Suppressor macrophage treated with lipopolysaccharide for 4 hours (primary cell): ENCODE results near the gene ANKAR.
"Not testable (repeated sequence)": the region's sequence is repeated elsewhere in the genome, so short reads cannot be mapped to it uniquely, and the experiment has no call there.

Experiments
- DNase-seq: peaks from one replicate; pipeline ENCODE4 v3.0.0-alpha.2; 2020

Gene ANKAR

DNA sequence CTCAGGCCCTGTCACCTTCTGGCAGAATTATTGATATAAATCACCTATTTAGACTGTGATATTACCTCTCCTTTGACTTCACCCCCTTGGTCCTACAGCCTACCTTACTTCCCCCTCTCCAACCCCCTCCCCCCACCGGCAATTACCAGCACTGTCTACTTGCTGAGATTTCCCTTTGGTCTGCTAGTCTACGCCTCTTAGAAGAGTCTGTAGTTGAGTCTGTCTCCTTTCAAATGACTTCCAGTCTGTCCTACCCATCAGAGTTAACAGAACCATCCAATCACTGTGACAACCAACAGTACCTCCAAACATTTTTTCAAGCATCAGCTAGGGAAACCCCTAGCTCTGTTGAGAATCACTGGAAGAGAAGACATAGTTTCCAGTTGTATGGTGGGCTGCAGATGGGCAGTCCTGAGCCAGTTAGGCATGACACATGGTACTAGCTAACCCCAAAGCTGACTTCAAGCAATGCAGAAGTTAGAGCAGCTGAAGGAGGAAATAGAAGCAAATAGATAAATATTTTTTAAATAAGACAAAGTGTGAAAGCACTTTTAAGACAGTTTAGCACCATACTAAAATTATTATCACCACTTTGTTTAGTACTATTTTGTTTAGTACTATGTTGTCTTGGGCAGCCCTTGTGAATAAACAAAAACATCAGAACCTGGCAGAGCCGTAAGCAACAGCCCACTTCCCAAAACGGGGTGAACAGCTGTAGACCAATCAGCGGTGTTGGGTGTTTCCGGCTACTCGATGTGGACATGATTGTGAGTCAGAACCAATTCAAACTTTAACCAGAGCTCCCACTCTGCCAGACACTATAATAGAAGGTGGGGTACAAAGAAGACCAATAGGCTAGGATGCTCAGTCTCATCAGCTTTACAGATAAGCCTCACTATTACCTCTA is 15.9 kb upstream of the ANKAR start:
- peak; percentile 45 for DNase-seq

GRCh38 chr2:189659734-189660133 is 14.7 kb upstream of the ANKAR start:
- DNase-seq, result no peak

- DNase-seq, result no peak
Observed at GRCh38 chr2:189660803-189661147, 13.7 kb upstream of the ANKAR start.

DNA sequence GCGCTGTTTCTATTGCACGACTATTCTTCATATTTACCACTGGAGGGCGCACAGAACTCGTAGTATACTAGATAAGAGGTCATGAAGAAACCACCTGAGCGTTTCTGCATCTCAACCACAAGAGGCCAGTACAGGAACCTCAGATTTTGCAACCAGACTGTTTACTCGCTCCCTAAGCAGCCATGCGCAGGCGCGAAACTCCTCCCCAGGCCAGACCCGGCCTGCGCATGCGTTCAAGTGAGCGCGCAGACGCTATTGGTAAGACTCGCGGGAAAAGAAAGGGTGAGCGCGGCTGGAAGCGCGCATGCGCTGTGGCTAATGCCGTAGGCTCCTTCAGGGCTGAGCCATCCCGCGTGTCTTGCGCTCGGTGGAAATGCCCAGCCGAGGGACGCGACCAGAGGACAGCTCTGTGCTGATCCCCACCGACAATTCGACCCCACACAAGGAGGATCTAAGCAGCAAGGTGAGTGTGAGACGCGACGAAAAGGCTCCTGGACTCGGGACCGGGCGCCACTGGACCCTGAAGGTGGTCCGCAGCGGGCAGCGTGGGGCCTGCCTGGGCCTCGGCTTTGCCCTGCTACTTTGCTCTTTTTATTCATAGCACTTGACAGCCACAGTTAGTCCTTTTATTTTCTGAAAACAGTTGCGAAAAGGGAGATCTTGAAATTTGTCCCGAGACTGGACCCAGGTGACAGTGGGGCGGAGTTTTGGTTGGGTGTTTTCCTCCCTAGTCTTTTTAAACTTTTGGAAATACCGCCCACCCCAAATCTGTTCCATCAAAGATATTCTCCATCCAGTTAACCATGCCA is 13.1 kb upstream of the ANKAR start, which contains the start of gene ASNSD1:
Gene ASNSD1 (plus strand): TSS at position 312 of the 809 bp plus-strand sequence. CDS start 4,674 bp downstream, outside the sequence.
- peak; percentile 100 for DNase-seq

GRCh38 chr2:189661957-189662321 is 12.5 kb upstream of the ANKAR start:
- DNase-seq, result no peak

DNA sequence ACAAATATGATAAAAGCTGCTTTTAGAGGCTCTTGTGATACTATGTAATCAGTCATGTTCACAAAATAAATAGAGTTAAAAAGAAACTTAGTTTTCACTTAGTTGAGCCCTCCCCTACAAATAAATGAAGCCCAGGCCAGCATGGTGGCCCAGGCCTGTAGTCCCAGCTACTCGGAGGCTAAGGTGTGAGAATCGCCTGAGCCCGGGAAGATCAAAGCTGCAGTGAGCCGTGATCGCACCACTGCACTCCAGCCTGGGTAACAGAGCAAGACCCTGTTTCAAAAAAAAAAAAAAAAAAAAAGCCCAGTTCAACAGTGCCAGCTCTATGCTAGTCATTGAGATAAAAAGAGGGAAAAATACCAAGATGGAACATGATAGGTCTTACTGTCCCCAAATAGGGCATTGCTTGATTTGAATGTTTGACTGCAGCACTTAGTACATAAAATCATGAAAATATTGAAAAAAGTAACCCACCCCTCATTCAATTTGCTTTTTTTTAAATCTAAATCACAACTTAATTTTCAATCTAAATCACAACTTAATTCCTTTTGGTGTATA is 11.7 kb upstream of the ANKAR start:
- no peak for DNase-seq

GRCh38 chr2:189663319-189663718 is 11.2 kb upstream of the ANKAR start:
- DNase-seq, result not testable (repeated sequence)

- DNase-seq, result no peak
Observed at GRCh38 chr2:189669913-189670312, 4.6 kb upstream of the ANKAR start.

GRCh38 chr2:189673661-189674373 is 653 bp upstream of the ANKAR start:
- no peak for DNase-seq

DNA sequence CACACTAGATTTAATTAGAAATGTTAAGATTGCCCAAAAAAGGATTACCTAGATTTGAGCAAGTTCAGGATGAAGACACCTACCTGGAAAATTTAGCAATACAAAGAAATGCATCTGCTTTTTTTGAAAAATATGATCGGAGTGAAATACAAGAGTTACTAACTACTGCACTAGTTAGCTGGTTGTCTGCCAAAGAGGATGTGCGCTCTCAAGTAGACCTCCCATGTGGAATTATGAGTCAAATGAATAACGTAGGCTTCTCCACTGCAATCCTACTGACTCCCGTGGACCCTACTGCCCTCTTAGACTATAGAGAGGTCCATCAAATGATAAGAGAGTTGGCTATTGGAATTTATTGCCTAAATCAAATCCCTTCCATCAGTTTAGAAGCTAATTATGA is 2.0 kb downstream of the ANKAR start:
- no peak for DNase-seq

GRCh38 chr2:189679226-189679625 is 4.8 kb downstream of the ANKAR start:
- DNase-seq, result peak; percentile 48

DNA sequence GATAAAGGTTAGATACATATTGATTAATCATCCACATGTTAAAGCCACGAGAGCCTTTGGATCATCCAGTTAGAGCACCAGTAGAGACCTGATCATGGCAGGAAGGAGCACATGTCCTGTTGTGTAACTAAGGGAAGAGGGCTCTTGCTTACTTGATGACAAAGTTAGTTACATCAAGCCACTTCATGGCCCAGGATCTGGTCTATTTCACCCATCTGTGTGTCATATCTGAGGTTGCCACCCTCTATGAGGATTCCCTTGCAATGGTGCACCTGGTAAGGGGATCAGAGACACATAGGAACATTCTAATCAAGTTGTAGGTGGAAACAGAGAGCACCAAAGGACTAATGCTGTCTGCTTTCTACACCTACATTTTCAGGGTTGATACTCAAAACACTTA is 6.7 kb downstream of the ANKAR start:
- DNase-seq, result no peak

GRCh38 chr2:189681903-189682302 is 7.4 kb downstream of the ANKAR start:
- no peak for DNase-seq

- DNase-seq, result no peak
Observed at GRCh38 chr2:189683348-189683747, 8.9 kb downstream of the ANKAR start.

DNA sequence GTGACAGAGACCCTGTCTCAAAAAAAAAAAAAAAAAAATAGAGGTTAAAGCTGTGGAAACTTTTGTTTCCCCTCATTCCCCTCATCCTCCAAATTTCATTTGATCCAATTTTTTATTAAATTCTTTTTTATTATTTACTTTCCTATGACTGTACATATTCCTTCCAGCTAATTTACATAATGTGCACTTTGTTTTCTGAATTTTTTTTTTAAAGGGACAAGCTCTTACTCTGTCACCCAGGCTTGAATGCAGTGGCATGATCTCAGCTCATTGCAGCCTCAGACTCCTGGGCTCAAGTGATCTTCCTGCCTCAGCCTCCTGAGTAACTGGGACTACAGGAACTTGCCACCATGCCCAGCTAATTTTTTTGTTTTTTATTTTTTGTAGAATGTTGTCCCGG is 10.3 kb downstream of the ANKAR start:
- no peak for DNase-seq

GRCh38 chr2:189685540-189686229 is 11.2 kb downstream of the ANKAR start:
- no peak for DNase-seq

GRCh38 chr2:189687796-189688195 is 13.3 kb downstream of the ANKAR start:
- DNase-seq, result not testable (repeated sequence)

- no peak for DNase-seq
Observed at GRCh38 chr2:189696223-189696622, 21.8 kb downstream of the ANKAR start.

DNA sequence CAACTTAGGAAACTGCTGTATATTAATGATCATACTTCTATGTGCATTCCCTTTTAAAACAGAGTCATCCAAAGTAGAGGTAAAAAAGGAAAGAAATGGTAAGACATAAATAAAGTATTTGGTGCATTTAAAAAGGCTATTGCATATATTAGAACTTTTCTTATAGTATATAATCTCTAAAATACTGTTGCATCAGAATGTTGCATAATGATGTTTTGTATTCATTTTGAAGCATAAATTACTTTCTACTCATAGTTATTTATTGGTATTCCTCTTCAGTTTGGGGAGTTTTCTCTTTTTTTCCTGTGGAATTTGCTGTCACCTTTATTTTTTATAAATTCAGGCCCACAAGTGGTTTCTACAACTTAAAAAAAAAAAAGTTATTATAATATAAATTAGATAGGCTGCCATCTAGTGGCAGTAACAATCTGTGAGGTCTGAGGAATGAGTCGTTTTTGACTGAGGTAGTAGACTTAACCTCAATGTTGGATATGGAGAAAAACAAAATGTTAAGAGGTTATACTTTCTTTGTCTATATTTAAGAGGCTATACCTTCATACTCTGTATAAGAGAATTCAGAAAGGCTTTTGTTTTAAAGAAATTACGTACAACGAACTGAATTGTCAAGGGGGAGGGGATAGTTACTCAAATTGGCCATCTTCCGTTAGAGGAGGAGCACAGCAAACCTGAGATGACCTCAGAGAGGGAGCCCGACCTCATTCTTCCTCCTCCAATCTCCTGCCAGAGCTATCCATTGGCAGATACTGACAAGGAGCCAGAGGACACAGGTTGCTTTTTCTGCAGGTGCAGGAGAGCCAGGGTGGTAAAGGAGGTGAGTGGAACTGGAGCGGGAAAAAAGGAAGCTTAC is 23.8 kb downstream of the ANKAR start:
- DNase-seq, result peak; percentile 77

GRCh38 chr2:189700681-189701080 is 26.2 kb downstream of the ANKAR start:
- no peak for DNase-seq

- no peak for DNase-seq
Observed at GRCh38 chr2:189702071-189702470, 27.6 kb downstream of the ANKAR start.
